ENCODE results near the gene RNF5. TPM values are rescaled to one million over a fixed set of nuclear protein-coding genes. Genes with fewer than 3 reads are reported as not detected.
A peak's percentile ranks its signal among the peaks of the same experiment; 100 is the strongest.

The RNF5 gene
- total RNA-seq, 1 experiment from 2014 or later = 82.3 TPM

- Histone ChIP-seq H3K27me3 (ENCODE audit: control insufficient read depth, insufficient read depth, low read length) (no peaks in the 10 kb centered on the region), H3K27ac (ENCODE audit: low read length) (peak within 1 kb of the TSS; percentile 84), H3K9me3 (ENCODE audit: control insufficient read depth, insufficient read depth, low read depth, low read length) (no peaks in the 10 kb centered on the region), H3K4me3 (ENCODE audit: low read depth in 2 of 2, low read length in 2 of 2) (peak within 1 kb of the TSS; percentile 81 to 96), H3K4me1 (ENCODE audit: control insufficient read depth, insufficient read depth, low read length) (peaks cover 21% of the 10 kb centered on the region), H3K36me3 (ENCODE audit: control insufficient read depth, insufficient read depth, low read length) (no peaks in the 10 kb centered on the region; the same call in 1 of the 2 replicates)
- intact Hi-C loops (cut with micrococcal nuclease; ENCODE audit: unreplicated experiment) (loop anchor here (2.0 kb wide), 1 partner anchor 35 kb away; no protein-coding TSS in a partner anchor), in situ Hi-C loops (cut with HindIII; ENCODE audit: low pct_unique_long_range_greater_than_20kb, low sequenced_read_pairs) (no loop called here)
- ChIA-PET CTCF (interaction anchor here (0.5 to 0.6 kb wide), 2 partner anchors 18 to 1914 kb away, joined by 5 to 6 read pairs; no protein-coding TSS in a partner anchor), POLR2A (no interaction called here)
- no peak; the same call in 1 of the 2 replicates for TF ChIP-seq CTCF (IDR thresholded peaks at IDR 0.05)
- TF ChIP-seq POLR2AphosphoS5 (IDR thresholded peaks at IDR 0.05; ENCODE audit: low read depth, low read length) = peak; percentile 66
- no peak for TF ChIP-seq TCF7L2 (IDR thresholded peaks at IDR 0.05; ENCODE audit: low read depth, low read length)
- TF ChIP-seq REST (IDR thresholded peaks at IDR 0.05; ENCODE audit: insufficient read depth in 1 of 2, low read depth in 2 of 2, low read length in 1 of 2) = no peak
- peak; percentile 95; the same call in 1 of the 2 replicates for TF ChIP-seq SIN3A (IDR thresholded peaks at IDR 0.05; ENCODE audit: borderline replicate concordance, insufficient read depth, low read depth, low read length)
- DNase-seq (ENCODE audit: low read depth, low spot score) (peak; percentile 71), ATAC-seq (peak; percentile 83)
- TSS peak; percentile 85 for BruUV-seq (replicated peaks)
Observed at GRCh38 chr6:32153564-32154513, 24.4 kb upstream of the RNF5 start, which contains the start of gene PPT2. Gene PPT2, plus strand, starts transcription at chr6:32154141. Its CDS starts 454 bp downstream, at chr6:32154595.

- POLR2A ChIA-PET = no interaction called here
- intact Hi-C loops (cut with micrococcal nuclease; ENCODE audit: unreplicated experiment) = no loop called here
Observed at GRCh38 chr6:32154514-32155161, 23.6 kb upstream of the RNF5 start.

More at GRCh38 chr6:32154514-32155161, 23.6 kb upstream of the RNF5 start:
- Histone ChIP-seq H3K4me3 (ENCODE audit: low read depth in 2 of 2, low read length in 2 of 2) (peak overlapping the region; percentile 81 to 96), H3K27ac (ENCODE audit: low read length) (peak overlapping the region; percentile 84), H3K36me3 (ENCODE audit: control insufficient read depth, insufficient read depth, low read length) (no peaks in the 10 kb centered on the region; the same call in 1 of the 2 replicates), H3K4me1 (ENCODE audit: control insufficient read depth, insufficient read depth, low read length) (peaks cover 21% of the 10 kb centered on the region), H3K27me3 (ENCODE audit: control insufficient read depth, insufficient read depth, low read length) (no peaks in the 10 kb centered on the region), H3K9me3 (ENCODE audit: control insufficient read depth, insufficient read depth, low read depth, low read length) (no peaks in the 10 kb centered on the region)
- ATAC-seq = peak; percentile 76
- in situ Hi-C loops (cut with HindIII; ENCODE audit: low pct_unique_long_range_greater_than_20kb, low sequenced_read_pairs) = no loop called here
- BruUV-seq (replicated peaks) = no TSS peak
- TF ChIP-seq REST (IDR thresholded peaks at IDR 0.05; ENCODE audit: insufficient read depth in 1 of 2, low read depth in 2 of 2, low read length in 1 of 2) (0 out of 4 replicates have a peak, but pooled peaks of 1 of the 2 experiments have one; percentile 42), TCF7L2 (IDR thresholded peaks at IDR 0.05; ENCODE audit: low read depth, low read length) (no peak), SIN3A (IDR thresholded peaks at IDR 0.05; ENCODE audit: borderline replicate concordance, insufficient read depth, low read depth, low read length) (0 out of 2 replicates have a peak, but pooled peaks have one; percentile 30), CTCF (IDR thresholded peaks at IDR 0.05) (peak; percentile 85; the same call in 1 of the 2 replicates)
- no peak for DNase-seq (ENCODE audit: low read depth, low spot score)
- CTCF ChIA-PET = no interaction called here

Measured in Panc1 (cell line).